Fibroblast of skin of left biceps (primary cell): ENCODE measurements around the gene NDST3.

Source experiments
- DNase-seq, 2 experiments: peaks; one replicate each; pipeline ENCODE4 v3.0.0-alpha.2; 2013; ENCODE audit warnings: low read depth in 2 of 2

The NDST3 gene

DNA sequence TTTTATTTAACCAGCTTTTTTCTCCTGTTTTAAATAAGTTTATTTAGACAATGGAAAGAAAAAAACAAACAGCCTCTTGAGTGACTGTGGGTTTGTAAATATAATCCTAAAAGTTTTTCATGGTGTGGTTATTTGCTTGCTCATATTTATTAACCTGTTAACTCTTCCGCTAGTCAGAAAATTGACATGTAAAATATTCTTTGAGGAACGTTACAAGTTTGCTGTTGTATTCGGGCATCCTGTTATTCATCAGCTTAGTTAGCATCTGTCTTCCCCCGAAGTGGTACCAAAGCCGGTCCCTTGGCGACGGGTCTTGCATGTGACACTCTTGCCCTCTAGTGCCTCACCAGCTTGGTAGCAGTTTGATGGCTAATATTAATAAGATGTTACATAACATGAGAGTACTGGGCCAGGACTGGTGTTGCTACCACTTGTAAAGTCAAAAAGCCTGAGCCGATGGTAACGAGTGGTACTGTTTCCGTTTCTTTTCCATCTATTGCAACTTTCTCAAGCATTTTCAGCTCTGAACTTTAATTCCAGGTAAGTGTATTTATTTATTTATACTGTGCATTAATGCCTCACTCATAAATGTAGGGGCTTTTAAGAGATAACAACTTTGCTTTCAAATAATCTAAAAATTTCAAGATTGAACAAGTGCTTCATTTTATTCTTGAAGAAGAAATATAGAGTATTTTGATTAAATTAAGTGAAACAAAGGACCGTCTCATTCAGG is at the start of gene NDST3:
NDST3 (plus strand) TSS at position 434 of the 733 bp plus-strand sequence. CDS start 19,425 bp downstream, outside the sequence.
- peak; percentile 41 to 46 for DNase-seq

DNA sequence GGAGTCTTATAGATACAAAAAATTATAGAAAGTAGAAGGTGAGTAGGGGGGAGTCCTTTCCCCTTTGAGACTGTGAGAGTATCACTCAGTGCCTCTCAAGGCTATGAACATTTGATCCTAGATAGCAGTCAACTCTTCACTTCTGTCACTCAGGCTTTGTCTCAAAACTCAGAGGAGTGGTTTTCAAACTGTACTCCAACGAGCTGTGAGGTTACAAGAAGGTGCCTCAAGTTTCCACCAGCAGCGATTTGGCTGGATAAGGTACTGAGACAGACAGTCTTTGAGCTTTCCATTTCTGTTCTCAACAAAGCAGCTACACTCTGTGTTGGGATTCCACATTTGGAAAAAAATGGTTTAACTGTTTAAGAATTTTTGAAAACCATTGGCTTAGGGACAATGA is 48.0 kb upstream of the NDST3 start:
- no peak for DNase-seq

DNA sequence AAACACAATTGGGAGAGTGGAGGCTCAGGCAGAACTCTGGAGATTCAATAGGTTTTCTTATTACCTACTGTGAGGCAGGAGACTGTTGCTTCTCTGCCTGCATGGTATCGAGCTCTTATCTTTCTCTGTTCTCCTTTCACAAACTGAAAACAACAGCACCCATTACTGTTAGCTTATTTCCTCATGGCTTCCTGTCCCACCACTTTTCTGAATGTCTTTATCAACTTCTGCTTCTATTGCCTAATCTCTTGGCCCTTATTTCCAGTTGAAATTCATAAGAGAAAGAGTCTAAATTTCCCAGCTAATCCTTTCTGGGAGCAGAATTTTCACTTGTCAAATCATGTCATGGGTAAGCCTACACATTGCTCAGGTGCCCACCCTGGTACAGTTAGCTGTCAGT is 46.8 kb upstream of the NDST3 start:
- DNase-seq, result no peak

DNA sequence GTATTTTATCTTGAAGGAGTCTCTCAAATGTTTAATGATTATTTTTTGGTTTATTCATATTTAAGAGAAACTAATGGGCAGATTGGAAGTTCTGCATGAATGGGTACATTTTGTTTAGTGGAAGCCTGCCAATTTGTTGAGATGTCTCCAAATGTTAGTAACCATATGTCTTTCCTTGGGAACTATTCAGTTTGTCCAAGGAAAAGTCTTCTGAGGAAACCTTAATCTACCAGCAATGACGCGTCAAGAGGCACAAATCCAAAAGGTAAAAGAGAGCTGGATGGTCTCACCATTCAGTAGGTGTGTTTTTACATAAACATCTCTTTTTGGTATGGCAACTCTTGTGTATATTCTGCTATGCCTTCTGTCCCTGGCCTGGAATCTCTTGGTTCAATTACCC is 37.4 kb upstream of the NDST3 start:
- no peak for DNase-seq

DNA sequence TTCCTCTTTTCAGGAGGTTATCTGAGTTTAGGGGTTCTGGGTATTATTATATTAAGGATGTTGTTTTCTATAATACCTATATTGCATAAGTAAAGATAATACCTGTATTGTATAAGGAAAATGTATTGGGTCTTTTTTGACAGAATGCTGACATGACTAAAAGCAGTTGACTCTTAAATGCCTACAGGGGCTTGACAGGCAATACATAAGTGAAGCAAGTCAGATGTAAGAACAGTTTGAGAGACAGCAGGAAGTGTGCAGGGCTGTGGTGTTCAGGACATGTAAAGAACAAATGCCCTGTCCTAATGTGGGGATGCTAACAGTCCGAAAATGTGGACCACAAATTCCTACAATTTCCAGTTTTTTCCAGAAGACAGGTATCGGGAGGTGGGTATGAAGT is 30.2 kb upstream of the NDST3 start:
- DNase-seq, result no peak

DNA sequence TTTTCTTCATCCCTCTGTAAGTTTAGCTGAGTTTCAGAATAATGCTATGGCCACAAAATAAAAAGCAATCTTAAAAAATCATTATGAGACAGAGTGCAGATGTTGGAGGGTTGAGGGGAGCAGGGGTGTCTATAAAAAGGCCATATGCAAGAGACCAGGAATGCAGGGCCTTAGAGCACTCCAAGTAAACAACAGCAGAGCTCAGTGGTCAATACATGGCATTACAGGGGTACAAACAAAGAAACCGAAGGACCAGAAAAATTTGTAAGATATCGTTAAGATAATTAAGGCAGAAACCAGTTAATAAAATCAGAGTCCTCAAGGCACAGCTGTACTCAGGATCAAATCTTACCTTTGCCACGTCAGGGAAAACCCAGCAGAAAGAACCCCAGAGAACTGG is 28.4 kb upstream of the NDST3 start:
- no peak for DNase-seq

DNA sequence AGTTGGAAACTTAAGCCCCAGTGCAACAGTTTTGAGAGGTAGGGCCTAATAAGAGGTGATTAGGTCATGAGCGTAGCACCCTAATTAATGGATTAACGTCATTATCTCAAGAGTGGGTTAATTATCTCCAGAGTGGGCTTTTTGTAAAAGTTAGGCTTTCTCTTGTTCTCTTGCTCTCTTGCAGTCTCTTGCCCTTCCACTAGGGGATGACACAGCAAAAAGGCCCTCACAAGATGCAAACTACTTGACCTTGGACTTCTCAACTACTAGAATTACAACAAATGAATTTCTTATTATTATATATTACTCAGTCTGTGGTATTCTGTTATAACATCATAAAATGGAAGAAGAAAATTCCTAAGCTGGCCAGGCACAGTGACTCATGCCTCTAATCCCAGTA is 22.1 kb upstream of the NDST3 start:
- no peak for DNase-seq

DNA sequence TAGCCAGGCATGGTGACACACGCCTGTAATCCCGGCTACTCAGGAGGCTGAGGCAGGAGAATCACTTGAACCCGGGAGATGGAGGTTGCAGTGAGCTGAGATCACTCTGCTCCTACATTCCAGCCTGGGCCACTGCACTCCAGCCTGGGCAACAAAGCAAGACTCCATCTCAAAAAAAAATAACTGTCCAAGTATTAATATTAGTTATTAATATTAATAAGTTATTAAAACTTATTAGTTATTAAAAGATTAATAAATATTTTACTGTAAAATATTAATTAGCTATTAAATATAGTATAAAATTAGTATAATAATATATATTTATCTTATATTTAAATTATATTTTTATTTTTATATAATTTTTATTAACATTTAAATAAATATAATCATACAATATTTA is 19.5 kb upstream of the NDST3 start:
- DNase-seq, result no peak

DNA sequence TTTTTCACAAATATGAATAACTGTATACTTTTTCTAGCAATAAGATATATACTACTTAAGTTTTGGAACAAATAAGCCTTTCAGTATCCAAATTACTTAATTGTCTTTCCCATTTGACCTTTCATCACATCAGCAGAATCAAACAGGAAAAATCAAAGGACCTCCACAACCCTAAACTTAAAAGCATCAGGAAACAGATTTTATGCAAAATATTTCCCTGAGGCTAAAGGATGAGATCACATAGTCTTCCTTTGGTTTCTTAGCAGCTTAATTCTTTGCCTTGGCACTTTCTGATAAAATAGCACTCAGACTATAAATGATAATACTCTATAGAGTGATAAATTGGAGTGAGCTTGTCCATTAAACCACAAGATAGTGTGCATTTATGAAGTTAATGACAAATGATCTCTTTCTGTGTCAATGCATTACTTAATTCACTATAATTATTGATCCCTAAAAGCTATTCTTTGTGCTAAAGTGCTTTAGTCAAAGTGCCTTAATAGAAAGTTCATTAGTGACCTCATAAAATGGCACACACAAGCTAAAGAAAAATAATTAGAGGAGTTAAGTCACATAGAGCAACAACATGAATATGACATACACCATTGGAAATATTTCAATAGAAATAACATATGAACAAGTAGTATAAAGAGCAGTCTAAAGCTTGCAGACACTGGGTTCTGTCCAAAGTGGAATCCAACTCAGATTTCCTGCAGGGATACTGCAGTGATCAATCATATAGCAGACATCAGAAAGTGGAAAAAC is 15.7 kb upstream of the NDST3 start:
- DNase-seq, result no peak

DNA sequence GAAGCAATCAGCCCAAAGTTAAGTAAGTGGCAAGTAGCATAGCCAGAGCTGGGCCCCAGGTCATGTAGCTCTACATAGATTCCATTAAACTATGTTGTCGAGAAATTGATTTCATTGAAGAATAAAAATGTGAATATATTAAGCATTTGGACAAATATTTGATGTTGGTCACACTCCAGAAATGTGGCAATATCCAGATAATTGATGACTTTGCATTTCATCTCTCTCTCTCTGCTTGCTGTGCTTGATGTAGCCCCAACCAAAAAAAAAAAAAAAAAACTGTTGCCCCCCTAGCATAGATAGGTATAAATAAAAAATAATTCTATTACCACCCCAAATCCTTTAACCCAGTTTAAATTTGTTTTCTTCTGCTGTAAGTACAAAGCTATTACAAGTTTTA is 7.5 kb upstream of the NDST3 start:
- no peak for DNase-seq

DNA sequence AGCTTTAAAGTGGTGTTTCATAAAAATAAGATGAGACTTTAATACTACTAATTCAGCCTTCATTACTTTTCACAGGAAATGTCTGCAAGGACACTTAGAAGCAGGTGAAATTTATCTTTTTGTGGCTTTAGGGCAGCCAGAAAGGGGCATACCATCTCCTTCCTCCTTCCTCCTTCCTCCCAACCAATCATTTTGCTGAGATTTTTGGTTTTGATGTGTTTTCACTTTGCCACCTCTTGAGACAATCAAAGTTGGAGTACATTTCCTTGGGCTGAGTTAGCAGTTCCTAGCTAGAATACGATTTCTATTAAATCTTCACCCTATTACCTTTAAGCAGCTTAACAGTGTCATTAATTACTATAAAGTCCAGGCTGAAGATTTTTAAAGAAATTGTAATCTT is 5.1 kb upstream of the NDST3 start:
- no peak for DNase-seq

DNA sequence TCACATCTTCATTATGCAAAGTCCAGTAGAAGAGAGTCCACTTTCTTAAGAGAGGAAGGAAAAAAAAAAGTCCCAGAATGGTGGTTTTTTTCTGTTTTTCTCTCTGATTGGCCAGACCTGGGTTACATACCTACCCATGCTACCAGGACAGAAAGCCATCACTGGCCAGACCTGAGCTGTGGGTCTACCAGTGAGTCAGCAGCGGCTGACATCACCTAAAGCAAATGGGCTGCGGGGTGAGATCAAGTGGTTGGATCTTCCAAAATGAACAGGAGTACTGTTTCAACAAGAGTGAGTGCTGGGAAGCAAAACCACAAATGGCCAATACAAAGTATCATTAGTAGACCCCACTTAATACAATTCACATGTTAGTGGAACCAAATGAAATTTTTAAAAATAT is 1.6 kb upstream of the NDST3 start:
- DNase-seq, result no peak

DNA sequence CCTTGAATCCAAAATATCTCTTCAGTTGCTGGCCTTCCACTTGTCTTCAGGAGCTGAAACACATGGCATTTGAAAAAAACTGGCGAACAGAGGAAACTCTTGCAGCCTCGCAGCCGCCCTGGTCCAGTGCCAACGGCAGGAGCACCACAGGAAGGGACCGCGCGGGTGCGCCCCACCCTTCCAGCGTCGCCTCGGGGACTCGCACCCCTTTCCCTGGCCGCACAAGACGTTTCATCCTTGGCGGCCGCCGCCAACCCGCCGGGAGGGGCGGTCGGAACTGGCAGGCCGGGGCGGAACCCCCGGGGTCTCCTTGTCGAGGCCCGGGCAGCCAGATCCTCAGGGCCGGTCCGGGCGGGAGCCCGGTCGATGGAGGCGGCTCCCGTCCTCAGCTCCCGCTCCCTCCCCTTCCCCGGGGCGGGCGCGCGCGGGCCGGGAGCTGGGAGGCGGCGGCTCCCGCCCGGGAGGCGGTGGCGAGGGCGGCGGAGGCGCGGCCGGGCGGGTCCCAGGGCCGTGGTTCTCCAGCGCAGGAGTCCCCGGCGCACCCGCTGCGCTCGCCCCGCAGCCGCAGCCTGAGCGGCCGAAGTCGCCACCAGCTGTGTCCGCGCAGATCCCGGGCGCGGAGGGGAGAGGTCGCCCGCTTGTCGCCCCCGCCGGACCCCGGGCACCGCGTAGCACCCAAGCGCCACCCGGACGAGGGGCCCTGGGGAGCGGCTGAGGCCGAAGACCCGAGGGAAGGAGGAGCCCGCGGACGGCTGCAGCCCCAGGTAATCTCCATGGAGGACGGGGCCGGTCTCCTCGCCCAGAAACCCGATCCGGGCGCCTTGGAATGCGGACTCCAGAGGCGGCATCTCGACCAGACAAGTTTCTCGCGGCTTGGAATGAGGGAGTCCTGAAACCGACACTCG is 886 bp upstream of the NDST3 start:
- peak in 1 of 2 experiments; percentile 8 for DNase-seq

DNA sequence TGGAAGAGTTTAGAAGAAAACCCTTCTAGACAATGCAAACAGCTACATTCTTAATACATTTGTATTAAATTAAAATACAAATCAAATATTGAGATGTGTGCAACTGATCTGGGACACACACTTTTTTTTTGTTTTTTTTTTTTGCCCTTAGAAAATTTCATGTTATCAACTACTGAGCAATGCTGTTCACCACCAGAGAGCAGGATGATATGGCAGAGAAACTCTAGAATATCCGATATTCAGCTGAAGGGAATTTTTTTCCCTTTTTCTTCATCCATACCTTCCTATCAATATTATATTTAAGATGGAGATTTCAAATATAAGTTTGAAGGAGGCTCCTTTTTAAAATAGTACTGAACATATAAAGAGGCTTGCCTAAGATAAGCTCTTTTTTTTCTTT is 1.0 kb downstream of the NDST3 start:
- no peak for DNase-seq

DNA sequence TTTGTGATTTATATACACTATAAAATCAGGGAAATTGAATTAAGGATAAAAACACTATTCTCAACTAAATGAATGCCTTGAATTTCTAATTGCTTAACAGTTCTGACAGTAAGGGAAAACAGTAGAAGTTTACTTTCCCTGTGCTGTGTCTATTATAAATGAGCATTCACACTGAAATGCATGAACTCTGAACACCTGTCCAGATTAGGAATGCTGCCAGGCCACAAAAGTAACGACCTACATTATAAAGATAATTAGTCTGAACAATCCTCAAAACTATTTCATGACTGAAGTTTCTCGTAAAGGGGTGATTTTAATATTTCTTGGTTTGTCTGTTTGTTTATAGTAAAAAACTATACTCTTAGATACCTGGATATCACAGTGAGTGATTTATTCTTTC is 2.0 kb downstream of the NDST3 start:
- no peak for DNase-seq

DNA sequence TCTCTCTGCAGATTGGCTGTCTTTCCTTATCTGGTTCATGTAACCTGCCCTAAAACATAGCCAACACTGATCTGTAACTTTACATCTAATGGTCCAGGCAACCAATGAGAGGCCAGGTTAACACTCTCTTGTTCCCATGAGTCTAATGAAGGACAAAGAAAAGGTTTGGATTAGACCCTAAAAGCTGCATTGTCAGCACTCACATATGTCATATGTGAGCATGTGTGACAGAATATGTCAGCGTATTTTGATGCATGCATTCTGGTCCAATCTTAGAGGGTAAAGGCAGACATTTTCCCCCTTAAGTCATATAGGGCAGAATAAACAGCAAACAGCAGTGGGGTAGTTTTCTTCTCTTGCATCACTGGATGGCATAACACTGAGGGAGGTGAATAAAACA is 3.7 kb downstream of the NDST3 start:
- no peak for DNase-seq

DNA sequence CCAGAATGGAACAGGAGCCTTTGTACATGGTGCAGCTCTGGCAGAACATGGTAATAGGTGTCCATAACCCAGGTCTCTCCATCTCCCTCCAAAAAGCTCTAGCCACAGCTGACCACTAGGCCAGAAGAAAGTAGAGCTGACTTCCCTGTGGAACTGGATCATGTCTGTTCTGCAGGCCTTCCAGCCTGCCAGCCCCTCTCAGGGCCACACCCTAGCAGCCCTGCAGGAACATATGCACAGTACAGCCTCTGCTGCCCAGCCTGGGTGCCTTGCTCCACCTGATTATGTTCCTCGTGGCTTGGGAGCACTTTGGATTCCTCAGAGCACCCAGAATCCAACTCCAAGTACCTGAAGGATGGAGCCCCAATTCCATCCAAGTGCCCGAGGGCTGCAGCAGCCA is 12.0 kb downstream of the NDST3 start:
- DNase-seq, result no peak

DNA sequence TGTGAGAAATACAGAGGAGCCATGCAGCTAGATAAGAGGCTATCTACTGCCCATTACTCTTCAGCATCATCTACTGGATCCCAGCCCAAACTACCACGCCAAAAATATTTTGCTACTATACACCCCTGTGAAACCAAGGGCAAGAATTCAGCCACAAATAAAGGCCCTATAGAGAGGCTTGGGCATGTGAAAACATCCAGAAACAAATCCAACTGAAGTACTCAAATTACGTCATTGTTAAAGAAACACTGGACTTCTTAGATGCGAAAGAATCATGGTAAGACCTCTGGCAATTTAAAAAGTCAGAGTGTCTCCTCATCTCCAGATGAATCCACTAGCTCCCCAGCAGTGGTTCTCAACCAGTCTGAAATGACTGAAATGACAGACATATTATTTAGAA is 12.8 kb downstream of the NDST3 start:
- DNase-seq, result no peak

DNA sequence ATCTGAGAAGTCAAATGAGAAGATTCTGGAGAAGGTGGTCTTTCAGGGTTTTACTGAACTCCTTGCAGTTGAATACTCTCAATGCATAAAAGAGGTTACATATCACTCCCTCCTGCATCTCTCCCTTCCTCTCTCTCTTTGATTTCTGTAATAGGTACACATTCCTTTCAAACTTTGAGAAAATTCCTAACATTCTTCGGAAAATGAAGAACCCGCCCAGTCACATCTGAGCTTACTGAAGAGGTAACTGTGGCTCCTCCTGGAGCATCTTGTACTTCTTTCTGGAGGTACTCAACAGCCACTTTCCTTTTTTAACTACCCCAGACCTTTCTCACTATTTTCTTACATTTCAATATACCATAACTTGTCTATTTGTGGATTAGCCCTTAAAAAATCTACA is 24.7 kb downstream of the NDST3 start:
- no peak for DNase-seq

DNA sequence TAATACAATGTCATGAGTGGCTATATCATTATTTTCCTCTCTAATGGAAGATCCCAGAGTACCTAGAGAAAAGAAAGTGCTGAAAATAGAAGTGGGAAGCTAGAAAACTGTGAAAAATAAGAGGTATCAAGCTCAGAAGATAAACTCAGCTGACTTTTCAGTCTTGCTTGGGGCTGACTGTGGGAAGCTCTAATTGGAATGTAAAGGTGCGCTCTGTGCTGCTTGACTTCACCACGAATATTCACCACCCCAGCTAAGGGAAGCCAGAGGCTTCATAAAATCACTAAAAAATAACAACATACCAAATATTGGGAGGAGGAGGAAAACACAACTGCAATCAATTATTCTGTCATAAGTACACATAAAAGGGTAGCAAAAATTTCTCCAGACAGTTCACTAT is 25.1 kb downstream of the NDST3 start:
- no peak for DNase-seq

DNA sequence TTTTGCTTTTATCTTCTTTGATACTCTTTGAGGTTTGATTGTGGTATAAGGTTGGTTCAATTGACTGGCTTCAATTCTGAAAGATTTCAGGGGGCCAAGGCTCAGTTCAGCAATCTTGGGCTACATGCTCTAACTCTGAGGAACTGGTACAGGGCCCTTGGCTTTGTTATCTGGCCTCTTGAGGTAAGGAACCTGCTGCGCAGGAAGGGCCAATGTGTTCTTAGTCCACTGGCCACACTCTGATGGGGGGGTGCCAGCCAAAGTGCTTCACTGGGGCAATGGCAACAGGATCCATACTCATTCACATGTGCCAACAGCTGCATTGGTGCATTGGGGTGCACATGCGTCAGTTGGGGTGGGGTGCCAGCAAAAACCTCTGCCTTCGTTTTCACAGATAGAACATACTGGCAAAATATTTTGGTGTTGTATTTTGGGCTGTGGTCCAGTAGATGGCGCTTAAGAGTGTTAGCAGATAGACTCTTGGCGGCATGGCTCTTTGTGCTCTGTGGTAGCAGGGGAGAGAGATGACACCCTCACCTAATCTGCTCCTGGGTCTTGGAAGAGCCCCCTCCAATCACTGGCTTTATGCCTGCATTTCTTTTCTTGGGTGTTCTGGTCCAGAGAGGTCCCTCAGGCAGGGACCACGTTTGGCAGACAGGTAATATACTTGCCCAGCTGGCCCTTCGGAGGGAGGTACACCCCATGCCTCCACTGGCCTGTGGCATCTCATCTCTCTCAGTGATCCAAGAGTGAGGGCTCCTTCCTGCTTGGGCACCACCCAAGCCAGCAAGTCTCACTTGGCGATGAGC is 42.9 kb downstream of the NDST3 start:
- no peak for DNase-seq

DNA sequence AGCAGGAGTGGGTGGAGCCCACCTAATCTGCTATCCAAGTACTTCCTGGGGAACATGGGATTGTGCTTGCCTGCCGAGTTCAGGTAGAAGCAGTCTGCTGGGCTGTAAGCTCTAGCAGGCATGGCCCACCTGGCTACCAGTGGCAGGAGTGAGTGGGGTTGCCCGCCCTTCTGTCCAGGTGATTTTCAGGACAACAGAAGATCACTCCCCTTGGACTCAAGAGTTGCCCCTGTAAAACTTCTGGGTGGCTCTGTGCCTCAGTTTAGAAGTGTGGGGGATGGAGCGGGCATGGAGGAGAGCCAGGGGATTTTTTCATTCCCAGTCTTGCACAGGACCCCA is 43.5 kb downstream of the NDST3 start:
- no peak for DNase-seq
